Right cardiac atrium (tissue), 5 donors: Measurements from ENCODE around the gene PKNOX1. TPM values are rescaled to one million over a fixed set of nuclear protein-coding genes. Genes with fewer than 3 reads are reported as not detected.
"Not testable (repeated sequence)": the region's sequence is repeated elsewhere in the genome, so short reads cannot be mapped to it uniquely, and the experiment has no call there.

Source experiments
- ATAC-seq, 2 donors: fragments of 200-7000 bp; cut with Tn5 transposase; one replicate each; pipeline versions ENCODE4 v1.8.0 to v1.9.1; 2020; ENCODE audit warnings: moderate library complexity in 2 of 2, mild to moderate bottlenecking in 1 of 2
- DNase-seq, 3 donors: peaks; one replicate each; pipeline ENCODE4 v3.0.0-alpha.2; 2020
- H3K27ac ChIP-seq: one replicate; pipeline ENCODE4 v1.5.1; 2013; ENCODE audit warnings: mild to moderate bottlenecking, low read length, control low read depth, moderate library complexity
- H3K27me3 ChIP-seq: one replicate; pipeline ENCODE4 v1.6.1; 2013; ENCODE audit not compliant: control insufficient read depth, insufficient read depth
- H3K4me1 ChIP-seq: one replicate; pipeline ENCODE4 v1.6.1; 2013; ENCODE audit warnings: low read length; ENCODE audit not compliant: control insufficient read depth, insufficient read depth
- H3K4me3 ChIP-seq: one replicate; pipeline ENCODE4 v1.5.1; 2013; ENCODE audit warnings: low read length, control low read depth
- H3K9me3 ChIP-seq: one replicate; pipeline ENCODE4 v1.6.1; 2013; ENCODE audit warnings: low read length; ENCODE audit not compliant: control insufficient read depth
- WGBS: extraction: QIAGEN DNeasy Blood & Tissue Kit; methylation state at CpG from one replicate; pipeline ENCODE4 v1.1.7; 2013; 5-methylcytosine and 5-hydroxymethylcytosine counted together
- intact Hi-C, 4 donors: fragments of 100-400 bp; cut with DNase I; formaldehyde crosslinking; loops; one replicate each; pipeline versions ENCODE4 v1.11.0 to v1.14.0; 2022 to 2023
- polyA plus RNA-seq: library from polyadenylated mRNA; stranded (reverse); fragments of 200-250 nt; gene quantifications from one replicate; pipeline ENCODE4 v1.2.3, GENCODE V29; 2013
- total RNA-seq, 4 donors: library from RNA; stranded (reverse); fragmentation: NEBNext Ultra II Directional; extraction: Animal tissue kit (Norgen Biotek cat#: 25700); gene quantifications; one replicate each; pipeline ENCODE4 v1.2.1, GENCODE V29; 2021
- donor health status: healthy with polysubstance abuse.
- donor health status: DM: no; HTN: yes; CAD: no.
- donor health status: DM: no; HTN: no; CAD: no.
- donor health status: DM: no; HTN: yes; CAD: no; lungs with severe emphysema.
- donor health status: DM: yes; HTN: yes; CAD: no.

PKNOX1 gene
- total and polyA plus RNA-seq, 5 donors = 3.7 to 9.0 (median 7.4) TPM

DNA sequence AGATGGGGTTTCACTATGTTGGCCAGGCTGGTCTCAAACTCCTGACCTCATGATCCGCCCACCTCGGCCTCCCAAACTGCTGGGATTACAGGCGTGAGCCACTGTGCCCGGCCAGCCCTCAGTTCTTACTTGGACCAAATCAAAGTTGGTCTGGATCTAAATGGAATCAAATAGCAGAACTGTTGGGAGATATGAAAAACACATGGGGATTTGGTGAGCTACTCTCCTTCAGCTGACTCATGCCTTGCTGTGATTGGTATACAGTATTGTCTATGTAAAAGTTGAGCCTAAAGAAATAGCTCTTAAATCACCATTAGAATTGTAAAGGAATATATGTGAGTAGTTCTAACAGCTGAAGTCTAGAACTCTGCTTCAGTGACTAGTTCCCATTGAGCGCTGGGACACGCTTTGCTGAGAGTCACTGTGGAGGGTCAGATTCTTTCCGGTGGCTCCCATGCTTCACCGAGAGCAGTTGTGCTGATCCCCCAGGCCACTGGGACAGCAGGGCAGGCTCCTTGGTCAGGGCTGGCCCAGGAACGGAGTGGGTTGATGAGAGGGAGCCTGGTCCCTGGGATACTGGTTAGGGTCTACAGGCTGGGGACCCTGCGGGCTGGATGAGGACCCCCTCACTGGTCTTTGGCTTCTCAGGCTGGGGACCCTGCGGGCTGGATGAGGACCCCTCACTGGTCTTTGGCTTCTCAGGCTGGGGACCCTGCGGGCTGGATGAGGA lies 14.0 kb downstream of the PKNOX1 start:
- Histone ChIP-seq H3K27me3 (no peaks in the 10 kb centered on the region), H3K27ac (no peak overlapping the region), H3K9me3 (no peaks in the 10 kb centered on the region), H3K4me3 (no peak overlapping the region), H3K4me1 (peaks cover 2% of the 10 kb centered on the region)
- DNase-seq = no peak
- ATAC-seq = no peak
- 91% methylated on average over 11 of the region's 12 CpGs for WGBS
- intact Hi-C loops = no loop called here

DNA sequence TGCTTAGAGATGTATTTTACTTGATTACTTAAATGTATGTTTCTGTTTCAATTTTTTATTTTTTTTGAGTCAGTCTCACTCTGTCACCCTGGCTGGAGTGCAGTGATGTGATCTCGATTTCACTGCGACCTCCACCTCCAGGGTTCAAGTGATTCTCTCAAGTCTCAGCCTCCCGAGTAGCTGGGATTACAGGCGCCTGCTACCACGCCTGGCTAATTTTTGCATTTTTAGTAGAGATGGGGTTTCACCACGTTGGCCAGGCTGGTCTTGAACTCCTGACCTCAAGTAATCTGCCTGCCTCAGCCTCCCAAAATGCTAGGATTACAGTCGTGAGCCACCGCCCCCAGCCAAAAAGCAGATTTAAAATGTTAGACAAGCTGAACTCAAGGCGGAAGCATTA lies 15.0 kb downstream of the PKNOX1 start:
- ATAC-seq, DNase-seq, intact Hi-C loops, H3K9me3 ChIP-seq, H3K4me1 ChIP-seq, H3K27me3 ChIP-seq, H3K27ac ChIP-seq, H3K4me3 ChIP-seq: not testable (repeated sequence)
- WGBS = 78% methylated on average over 9 of the region's 9 CpGs

DNA sequence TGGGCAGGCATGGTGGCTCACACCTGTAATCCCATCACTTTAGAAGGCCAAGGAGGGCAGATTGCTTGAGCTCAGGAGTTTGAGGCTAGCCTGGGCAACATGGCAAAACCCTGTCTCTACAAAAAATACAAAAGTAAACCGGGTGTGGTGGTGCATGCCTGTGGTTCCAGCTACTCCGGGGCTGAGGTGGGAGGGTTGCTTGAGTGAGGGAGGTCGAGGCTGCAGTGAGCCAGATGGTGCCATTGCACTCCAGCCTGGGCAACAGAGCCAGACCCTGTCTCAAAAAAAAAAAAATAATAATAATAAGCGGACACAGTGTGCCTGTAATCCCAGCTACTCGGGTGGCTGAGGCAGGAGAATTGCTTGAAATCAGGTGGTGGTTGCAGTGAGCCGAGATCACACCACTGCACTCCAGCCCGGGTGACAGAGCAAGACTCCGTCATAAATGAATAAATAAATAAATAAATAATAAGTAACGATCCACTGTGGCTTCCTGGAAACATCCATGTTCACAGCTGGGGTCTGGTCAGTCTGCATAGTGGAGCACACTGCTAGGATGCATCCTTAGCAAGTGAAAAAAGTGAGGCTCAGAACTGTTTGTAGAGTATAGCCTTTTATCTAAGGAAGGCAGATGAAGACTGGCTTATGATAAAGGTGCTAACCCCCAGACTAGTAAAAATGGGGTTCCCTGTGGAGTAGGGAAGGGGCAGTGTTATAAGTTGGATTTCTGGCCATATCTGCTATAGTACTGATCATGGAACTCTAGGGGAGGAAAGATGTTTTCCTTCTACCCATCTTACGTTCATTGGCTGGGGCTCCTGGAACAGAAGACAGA lies 15.7 kb downstream of the PKNOX1 start:
- intact Hi-C loops = no loop called here
- no peak for DNase-seq
- WGBS = 77% methylated on average over 10 of the region's 10 CpGs

DNA sequence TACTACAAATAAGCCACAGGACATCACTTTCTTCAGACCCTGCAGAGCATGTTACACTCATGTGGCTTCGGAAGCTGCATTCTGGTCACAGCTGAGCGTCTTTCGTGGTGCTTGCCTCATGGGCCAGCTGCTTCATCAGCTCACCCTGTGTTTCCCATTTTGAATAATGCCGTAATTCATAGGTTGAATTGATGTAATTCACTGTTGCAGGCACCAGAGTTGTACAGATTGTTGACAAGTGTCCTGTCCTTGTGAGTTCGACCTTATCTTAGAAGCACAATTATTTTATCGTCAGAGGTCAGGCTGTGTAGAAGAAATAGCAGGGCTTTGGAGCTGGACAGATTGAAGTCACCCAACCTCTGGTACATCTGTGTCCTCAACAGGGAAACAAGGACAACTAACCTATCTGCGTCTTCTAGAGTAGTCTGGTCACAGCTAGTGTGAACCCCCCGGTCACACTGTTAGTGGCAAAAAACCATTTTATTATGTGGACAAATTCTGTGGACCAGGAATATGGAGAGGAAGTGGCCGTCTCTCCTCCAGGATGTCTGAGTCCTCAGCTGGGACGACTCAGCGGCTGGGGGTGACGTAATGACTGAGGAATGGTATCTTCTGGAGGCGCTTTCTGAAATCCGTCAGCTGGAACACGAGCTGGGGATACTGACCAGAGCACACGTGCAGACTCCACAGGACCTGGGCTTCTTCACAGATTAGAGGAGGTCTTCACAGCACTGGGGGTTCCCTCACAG lies 17.8 kb downstream of the PKNOX1 start:
- no peaks in the 10 kb centered on the region for H3K27me3 ChIP-seq
- DNase-seq (peak; percentile 78 to 87 (median 85)), ATAC-seq (peak; percentile 84 to 93)
- peaks cover 2% of the 10 kb centered on the region for H3K4me1 ChIP-seq
- 26% methylated on average over 16 of the region's 16 CpGs for WGBS
- intact Hi-C loops = no loop called here
- H3K27ac ChIP-seq = peak overlapping the region; percentile 67
- H3K9me3 ChIP-seq = no peaks in the 10 kb centered on the region
- H3K4me3 ChIP-seq = no peak overlapping the region

More for the DNA sequence above, 15.7 kb downstream of the PKNOX1 start:
- Histone ChIP-seq H3K27me3 (no peaks in the 10 kb centered on the region), H3K4me1 (peaks cover 2% of the 10 kb centered on the region), H3K9me3 (no peaks in the 10 kb centered on the region), H3K4me3 (no peak overlapping the region), H3K27ac (no peak overlapping the region)
- ATAC-seq = no peak

DNA sequence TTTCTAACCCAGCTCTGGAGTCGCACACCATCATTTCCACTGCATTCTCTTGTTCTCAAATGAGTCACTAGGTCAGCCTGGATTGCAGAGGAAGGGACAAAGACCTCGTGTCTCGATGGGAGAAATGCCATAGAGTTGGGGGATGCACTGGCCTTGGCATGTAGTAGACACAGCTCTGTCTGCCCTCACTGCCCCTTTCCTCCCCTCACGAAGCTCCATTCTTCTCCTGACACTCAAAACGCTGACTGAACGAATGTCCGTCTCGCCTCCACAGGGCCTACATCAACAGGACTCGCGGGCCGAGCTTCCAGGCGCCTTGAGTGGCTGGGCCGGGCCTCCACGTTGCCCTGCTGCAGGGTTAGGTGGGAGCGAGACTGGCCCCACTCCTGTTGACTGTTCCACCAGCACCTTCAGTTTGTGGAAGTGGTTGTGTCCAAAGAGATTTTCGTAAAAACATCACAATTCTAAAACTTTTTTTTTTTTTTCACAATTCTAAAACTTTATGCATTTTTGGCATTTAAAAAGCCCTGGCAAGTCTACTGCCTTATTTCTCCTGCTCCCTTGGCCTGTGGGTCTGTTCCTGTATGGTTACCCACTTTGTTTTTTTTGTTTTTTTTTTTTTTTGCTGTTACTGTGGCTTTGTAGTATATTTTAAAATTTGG lies 18.8 kb downstream of the PKNOX1 start:
- Histone ChIP-seq H3K27ac (peak overlapping the region; percentile 67), H3K4me3 (no peak overlapping the region), H3K4me1 (peaks cover 2% of the 10 kb centered on the region), H3K9me3 (no peaks in the 10 kb centered on the region), H3K27me3 (no peaks in the 10 kb centered on the region)
- DNase-seq (no peak), ATAC-seq (no peak)
- WGBS = 74% methylated on average over 16 of the region's 16 CpGs
- intact Hi-C loops = no loop called here

DNA sequence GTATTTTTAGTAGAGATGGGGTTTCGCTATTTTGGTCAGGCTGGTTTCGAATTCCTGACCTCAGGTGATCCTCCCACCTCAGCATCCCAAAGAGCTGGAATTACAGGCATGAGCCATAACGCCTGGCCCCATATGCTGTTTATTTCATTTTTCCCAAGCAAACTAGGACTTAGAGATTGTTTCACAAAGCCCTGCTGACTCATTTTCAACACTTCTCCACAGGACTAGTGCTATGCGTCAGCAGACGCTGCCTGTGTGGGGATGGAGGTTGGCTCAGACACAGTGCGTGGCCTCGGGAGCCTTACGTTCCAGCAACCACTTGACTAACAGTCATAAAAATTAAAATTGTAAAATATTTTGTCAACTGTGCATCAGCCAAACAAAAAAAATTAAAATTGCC lies 22.7 kb downstream of the PKNOX1 start:
- ATAC-seq = peak; percentile 87 to 91
- intact Hi-C loops = no loop called here

DNA sequence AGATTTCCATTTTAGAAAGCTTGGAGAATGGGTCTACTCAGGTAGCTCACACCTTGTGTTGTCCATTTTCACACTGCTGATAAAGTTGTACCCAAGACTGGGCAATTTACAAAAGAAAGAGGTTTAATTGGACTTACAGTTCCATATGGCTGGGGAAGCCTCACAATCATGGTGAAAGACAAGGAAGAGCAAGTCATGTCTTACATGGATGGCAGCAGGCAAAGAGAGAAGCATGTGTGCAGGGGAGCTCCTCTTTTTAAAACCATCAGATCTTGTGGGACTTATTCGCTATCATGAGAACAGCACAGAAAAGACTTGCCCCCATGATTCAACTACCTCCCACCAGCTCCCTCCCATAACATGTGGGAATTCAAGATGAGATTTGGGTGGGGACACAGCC lies 23.6 kb downstream of the PKNOX1 start:
- intact Hi-C loops, H3K9me3 ChIP-seq, H3K4me3 ChIP-seq, DNase-seq, H3K4me1 ChIP-seq, H3K27ac ChIP-seq, ATAC-seq, H3K27me3 ChIP-seq: not testable (repeated sequence)
- 95% methylated on average over 1 of the region's 1 CpG for WGBS

More for the DNA sequence above, 22.7 kb downstream of the PKNOX1 start:
- no peaks in the 10 kb centered on the region for H3K27me3 ChIP-seq
- 51% methylated on average over 8 of the region's 8 CpGs for WGBS
- no peaks in the 10 kb centered on the region for H3K9me3 ChIP-seq
- no peak overlapping the region for H3K4me3 ChIP-seq
- H3K27ac ChIP-seq = peak overlapping the region; percentile 23
- H3K4me1 ChIP-seq = peaks cover 5% of the 10 kb centered on the region
- peak; percentile 80 to 89 (median 85) for DNase-seq

DNA sequence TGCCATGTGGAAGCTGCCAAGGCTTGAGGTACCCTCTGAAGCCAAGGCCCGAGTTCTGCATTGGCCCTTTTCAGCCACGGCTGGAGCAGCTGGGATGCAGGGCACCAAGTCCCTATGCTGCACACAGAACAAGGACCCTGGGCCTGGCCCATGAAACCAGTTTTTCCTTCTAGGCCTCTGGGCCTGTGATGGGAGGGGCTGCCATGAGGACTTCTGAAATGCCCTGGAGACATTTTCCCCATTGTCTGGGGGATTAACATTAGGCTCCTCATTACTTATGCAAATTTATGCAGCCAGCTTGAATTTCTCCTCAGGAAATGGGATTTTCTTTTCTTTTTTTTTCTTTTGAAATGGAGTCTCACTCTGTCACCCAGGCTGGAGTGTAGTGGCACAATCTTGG lies 24.8 kb downstream of the PKNOX1 start:
- H3K4me1 ChIP-seq, H3K4me3 ChIP-seq, H3K27ac ChIP-seq, H3K9me3 ChIP-seq, DNase-seq, ATAC-seq, H3K27me3 ChIP-seq, intact Hi-C loops: not testable (repeated sequence)
- 96% methylated on average over 2 of the region's 2 CpGs for WGBS

DNA sequence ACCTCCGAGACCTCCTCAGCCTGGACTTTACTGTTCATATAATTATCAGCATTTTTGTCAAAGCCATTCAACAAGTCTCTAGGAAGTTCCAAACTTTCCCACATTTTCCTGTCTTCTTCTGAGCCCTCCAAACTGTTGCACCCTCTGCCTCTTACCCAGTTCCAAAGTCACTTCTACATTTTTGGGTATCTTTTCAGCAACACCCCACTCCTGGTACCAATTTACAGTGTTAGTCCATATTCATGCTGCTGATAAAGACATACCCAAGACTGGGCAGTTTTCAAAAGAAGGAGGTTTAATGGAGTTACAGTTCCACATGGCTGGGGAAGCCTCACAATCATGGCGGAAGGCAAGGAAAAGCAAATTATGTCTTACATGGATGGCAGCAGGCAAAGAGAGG lies 25.7 kb downstream of the PKNOX1 start:
- H3K27me3 ChIP-seq, H3K9me3 ChIP-seq, ATAC-seq, H3K27ac ChIP-seq, intact Hi-C loops, H3K4me3 ChIP-seq, H3K4me1 ChIP-seq, DNase-seq: not testable (repeated sequence)
- WGBS = 98% methylated on average over 2 of the region's 2 CpGs

DNA sequence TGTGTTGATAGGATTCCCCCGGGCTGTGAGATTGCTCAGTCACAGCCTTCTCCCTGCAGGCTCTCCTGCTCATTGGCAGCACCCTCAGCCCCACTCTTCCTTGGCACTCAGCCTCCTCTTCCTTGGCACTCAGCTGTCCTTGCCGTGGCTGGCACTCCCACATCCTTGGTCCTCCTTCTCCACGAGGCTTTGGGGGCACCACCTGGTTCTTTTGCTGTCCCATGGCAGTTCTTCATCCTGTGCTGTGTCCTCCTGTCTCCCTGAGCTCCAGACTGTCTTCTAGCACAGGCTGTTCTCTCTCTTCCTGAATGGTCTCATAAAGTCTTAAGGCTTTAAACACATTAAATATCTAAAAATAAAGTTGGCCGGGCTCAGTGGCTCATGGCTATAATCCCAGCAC lies 27.0 kb downstream of the PKNOX1 start:
- no peak for DNase-seq
- Histone ChIP-seq H3K27me3 (no peaks in the 10 kb centered on the region), H3K9me3 (no peaks in the 10 kb centered on the region), H3K4me1 (peaks cover 3% of the 10 kb centered on the region), H3K27ac (no peak overlapping the region), H3K4me3 (no peak overlapping the region)
- intact Hi-C loops = no loop called here
- WGBS = 36% methylated on average over 4 of the region's 4 CpGs
- no peak for ATAC-seq
